H9 (cell line): ENCODE data around the gene LGALS4. TPM values are rescaled to one million over a fixed set of nuclear protein-coding genes. Genes with fewer than 3 reads are reported as not detected.

Experiments
- DNase-seq: peaks from one replicate; pipeline ENCODE4 v3.0.0-alpha.2; 2017
- H2AFZ ChIP-seq: one replicate; pipeline ENCODE4 v1.6.1; 2013; ENCODE audit warnings: mild to moderate bottlenecking, low read length, control low read depth, moderate library complexity
- H2AK5ac ChIP-seq: 2 replicates; pipeline ENCODE4 v1.6.1; 2013; ENCODE audit warnings: low read length, control low read depth, mixed read lengths; ENCODE audit not compliant: insufficient read length
- H2BK120ac ChIP-seq: one replicate; pipeline ENCODE4 v1.6.1; 2013; ENCODE audit warnings: low read depth, mild to moderate bottlenecking, low read length, control low read depth, inconsistent platforms; ENCODE audit not compliant: poor library complexity, severe bottlenecking
- H2BK12ac ChIP-seq: 2 replicates; pipeline ENCODE4 v1.6.1; 2013; ENCODE audit warnings: low read length, control low read depth, mixed read lengths, low read depth; ENCODE audit not compliant: insufficient read length
- H2BK15ac ChIP-seq: 2 replicates; pipeline ENCODE4 v1.6.1; 2013; ENCODE audit warnings: low read depth, low read length, control low read depth
- H2BK20ac ChIP-seq: one replicate; pipeline ENCODE4 v1.6.1; 2013; ENCODE audit warnings: low read depth, mild to moderate bottlenecking, low read length, control low read depth, inconsistent platforms; ENCODE audit not compliant: poor library complexity, severe bottlenecking
- H2BK5ac ChIP-seq: 2 replicates; pipeline ENCODE4 v1.6.1; 2013; ENCODE audit warnings: low read length, control low read depth, mixed read lengths; ENCODE audit not compliant: insufficient read length
- H3K14ac ChIP-seq: 2 replicates; pipeline ENCODE4 v1.6.1; 2013; ENCODE audit warnings: low read length, control low read depth; ENCODE audit not compliant: insufficient read depth
- H3K18ac ChIP-seq: 2 replicates; pipeline ENCODE4 v1.6.1; 2013; ENCODE audit warnings: low read depth, mild to moderate bottlenecking, mixed read lengths, low read length, control low read depth; ENCODE audit not compliant: insufficient read length
- H3K23ac ChIP-seq: 2 replicates; pipeline ENCODE4 v1.6.1; 2013; ENCODE audit warnings: low read length, control low read depth, mixed read lengths, low read depth; ENCODE audit not compliant: insufficient read length
- H3K23me2 ChIP-seq: 2 replicates; pipeline ENCODE4 v1.6.1; 2013; ENCODE audit warnings: low read depth, mild to moderate bottlenecking, mixed read lengths, low read length, control low read depth; ENCODE audit not compliant: insufficient read length, poor library complexity, severe bottlenecking
- H3K27ac ChIP-seq: 2 replicates; pipeline ENCODE4 v1.5.1; 2013; ENCODE audit warnings: low read length, control low read depth, mixed read lengths, low read depth; ENCODE audit not compliant: insufficient read length
- H3K27me3 ChIP-seq: 2 replicates; pipeline ENCODE4 v1.6.1; 2013; ENCODE audit warnings: low read length, control low read depth, inconsistent platforms; ENCODE audit not compliant: insufficient read depth
- H3K4ac ChIP-seq: 2 replicates; pipeline ENCODE4 v1.6.1; 2013; ENCODE audit warnings: low read depth, mild to moderate bottlenecking, control low read depth, inconsistent platforms, low read length, moderate library complexity
- H3K4me1 ChIP-seq: 2 replicates; pipeline ENCODE4 v1.6.1; 2013; ENCODE audit warnings: low read length, control low read depth, inconsistent platforms; ENCODE audit not compliant: insufficient read depth
- H3K4me2 ChIP-seq: 2 replicates; pipeline ENCODE4 v1.6.1; 2013; ENCODE audit warnings: low read length, control low read depth, mixed read lengths; ENCODE audit not compliant: insufficient read length, insufficient read depth
- H3K56ac ChIP-seq: 2 replicates; pipeline ENCODE4 v1.6.1; 2013; ENCODE audit warnings: low read depth, mild to moderate bottlenecking, mixed read lengths, low read length, control low read depth; ENCODE audit not compliant: insufficient read length
- H3K79me1 ChIP-seq: 2 replicates; pipeline ENCODE4 v1.6.1; 2013; ENCODE audit warnings: low read depth, mild to moderate bottlenecking, moderate library complexity, low read length, control low read depth, inconsistent platforms; ENCODE audit not compliant: insufficient read depth, poor library complexity, severe bottlenecking
- H3K79me2 ChIP-seq: 2 replicates; pipeline ENCODE4 v1.6.1; 2013; ENCODE audit warnings: low read length, control low read depth, inconsistent platforms; ENCODE audit not compliant: insufficient read depth
- H3K9ac ChIP-seq: 2 replicates; pipeline ENCODE4 v1.6.1; 2013; ENCODE audit warnings: low read length, control low read depth, mixed read lengths; ENCODE audit not compliant: insufficient read length; ENCODE audit errors: extremely low read depth
- H3K9me3 ChIP-seq: one replicate; pipeline ENCODE4 v1.6.1; 2013; ENCODE audit warnings: low read depth, low read length, inconsistent platforms; ENCODE audit not compliant: control insufficient read depth
- H3T11ph ChIP-seq: one replicate; pipeline ENCODE4 v1.6.1; 2013; ENCODE audit warnings: mild to moderate bottlenecking, low read length, control low read depth, inconsistent platforms
- H4K20me1 ChIP-seq: one replicate; pipeline ENCODE4 v1.6.1; 2013; ENCODE audit not compliant: control insufficient read depth, insufficient read length, insufficient read depth
- H4K5ac ChIP-seq: 2 replicates; pipeline ENCODE4 v1.6.1; 2013; ENCODE audit warnings: low read depth, mild to moderate bottlenecking, mixed read lengths, low read length, control low read depth; ENCODE audit not compliant: insufficient read length
- H4K8ac ChIP-seq: replicated peaks from 2 replicates; pipeline ENCODE4 v1.6.1; 2013; ENCODE audit warnings: low read length, control low read depth, mixed read lengths, low read depth; ENCODE audit not compliant: insufficient read length
- H4K91ac ChIP-seq: 2 replicates; pipeline ENCODE4 v1.6.1; 2013; ENCODE audit warnings: low read depth, mild to moderate bottlenecking, moderate library complexity, mixed read lengths, low read length, control low read depth; ENCODE audit not compliant: insufficient read length
- H3K27ac Mint-ChIP-seq, 3 experiments: 2 replicates in 2 of 3; 3 replicates in 1 of 3; pipeline ENCODE4 v1.8.0; 2020 to 2021; ENCODE audit warnings: mixed read lengths in 3 of 3, mild to moderate bottlenecking in 1 of 3, moderate library complexity in 1 of 3
- H3K27me3 Mint-ChIP-seq: 2 replicates; pipeline ENCODE4 v1.8.0; 2021; ENCODE audit warnings: low read depth, mild to moderate bottlenecking, moderate library complexity, mixed read lengths
- H3K36me3 Mint-ChIP-seq, 3 experiments: 2 replicates in 2 of 3; 3 replicates in 1 of 3; pipeline ENCODE4 v1.8.0; 2020 to 2021; ENCODE audit warnings: low read depth in 3 of 3, mixed read lengths in 3 of 3; ENCODE audit not compliant: insufficient read depth in 1 of 3
- H3K4me1 Mint-ChIP-seq, 2 experiments: 2 replicates each; pipeline ENCODE4 v1.8.0; 2020; ENCODE audit warnings: mixed read lengths in 2 of 2
- H3K4me3 Mint-ChIP-seq, 2 experiments: 2 replicates in 1 of 2; 3 replicates in 1 of 2; pipeline ENCODE4 v1.8.0; 2020 to 2021; ENCODE audit warnings: mild to moderate bottlenecking in 2 of 2, mixed read lengths in 2 of 2, moderate library complexity in 1 of 2
- H3K9me3 Mint-ChIP-seq, 2 experiments: 2 replicates in 1 of 2; 3 replicates in 1 of 2; pipeline ENCODE4 v1.8.0; 2020; ENCODE audit warnings: mild to moderate bottlenecking in 2 of 2, mixed read lengths in 2 of 2, moderate library complexity in 1 of 2
- CTCF ChIP-seq: fragments of 200-600 bp; sonication (generic); conservative IDR thresholded peaks from 3 replicates; pipeline ENCODE4 v1.8.0; 2021; ENCODE audit warnings: antibody characterized with exemption, mild to moderate bottlenecking
- WGBS: extraction: QIAGEN DNeasy Blood & Tissue Kit; methylation state at CpG from one replicate; pipeline ENCODE4 v1.1.7; 2013; ENCODE audit warnings: missing lambda C conversion rate, low lambda C conversion rate, mixed read lengths; ENCODE audit not compliant: insufficient read length; ENCODE audit errors: extremely low coverage; 5-methylcytosine and 5-hydroxymethylcytosine counted together
- total RNA-seq: library from RNA; stranded (reverse); gene quantifications from 2 replicates; pipeline ENCODE4 v1.2.1, GENCODE V29; 2021

The LGALS4 gene
- total RNA-seq, 1 experiment from 2014 or later = 0.68 TPM

GRCh38 chr19:38817081-38817480 is 4.3 kb upstream of the LGALS4 start:
- Histone ChIP-seq H3T11ph (no peak overlapping the region), H3K9ac (no peak overlapping the region), H4K20me1 (no peaks in the 10 kb centered on the region), H3K4me1 (no peaks in the 10 kb centered on the region), H2BK20ac (no peak overlapping the region), H2BK120ac (no peak overlapping the region), H4K5ac (no peak overlapping the region), H2BK15ac (no peak overlapping the region), H3K23ac (no peak overlapping the region), H2BK5ac (no peak overlapping the region), H3K14ac (no peak overlapping the region), H3K27ac (no peak overlapping the region), H3K27me3 (no peaks in the 10 kb centered on the region), H3K79me1 (no peaks in the 10 kb centered on the region), H3K18ac (no peak overlapping the region), H3K79me2 (no peaks in the 10 kb centered on the region), H2BK12ac (no peak overlapping the region), H3K4ac (no peak overlapping the region), H3K23me2 (no peaks in the 10 kb centered on the region), H4K8ac (no peak overlapping the region), H3K9me3 (no peaks in the 10 kb centered on the region), H3K56ac (no peak overlapping the region), H2AFZ (no peak overlapping the region), H4K91ac (no peak overlapping the region), H2AK5ac (no peak overlapping the region), H3K4me2 (no peak overlapping the region)
- no peak overlapping the region for H3K4me3 Mint-ChIP-seq
- H3K36me3 Mint-ChIP-seq = peaks cover 28 to 52% (median 48%) of the 10 kb centered on the region in 3 experiments
- 0 out of 2 replicates have a peak, but pooled peaks cover 2% of the 10 kb centered on the region for H3K27me3 Mint-ChIP-seq
- H3K27ac Mint-ChIP-seq = no peak overlapping the region
- peaks cover 9 to 12% of the 10 kb centered on the region in 2 experiments; a peak in 4 of 5 replicates for H3K9me3 Mint-ChIP-seq
- peaks cover 6 to 7% of the 10 kb centered on the region in 2 experiments for H3K4me1 Mint-ChIP-seq
- WGBS = no CpG with 5 or more reads among the region's 15 CpGs
- TF ChIP-seq CTCF = no peak
- DNase-seq = no peak
